Measurements from ENCODE around the gene CHRNA4. TPM values are rescaled to one million over a fixed set of nuclear protein-coding genes. Genes with fewer than 3 reads are reported as not detected.
A peak's percentile ranks its signal among the peaks of the same experiment; 100 is the strongest.
"Not testable (repeated sequence)": the region's sequence is repeated elsewhere in the genome, so short reads cannot be mapped to it uniquely, and the experiment has no call there.

The CHRNA4 gene
- total RNA-seq, 2 donors from 2014 or later = not detected

DNA sequence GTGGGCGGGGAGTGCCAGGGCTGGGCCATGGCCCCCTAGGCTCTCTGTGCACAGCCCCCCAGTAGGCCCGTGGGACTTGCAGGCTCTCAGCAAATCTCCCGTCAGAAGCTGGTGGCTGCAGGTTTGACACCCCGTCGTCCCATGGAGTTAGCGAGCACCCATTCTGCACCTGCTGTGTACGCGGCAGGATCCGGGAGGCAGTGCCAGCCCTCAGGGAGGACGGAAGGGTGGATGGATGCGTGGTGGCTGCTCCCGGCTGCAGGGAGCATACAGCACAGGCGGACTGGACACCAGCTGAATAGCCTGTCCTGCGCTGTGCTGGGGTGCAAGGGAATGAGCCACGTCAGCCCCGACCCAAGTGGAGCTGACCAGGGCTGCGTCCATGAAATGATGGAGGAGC is 32.4 kb upstream of the CHRNA4 start:
- Mint-ChIP-seq H3K27ac (no peak overlapping the region), H3K36me3 (ENCODE audit: low read depth) (no peaks in the 10 kb centered on the region), H3K4me1 (peaks cover 2% of the 10 kb centered on the region), H3K27me3 (peaks cover 16% of the 10 kb centered on the region), H3K4me3 (no peak overlapping the region)
- DNase-seq (no peak), ATAC-seq (no peak)
- no peaks in the 10 kb centered on the region for H3K9me3 ChIP-seq (ENCODE audit: control insufficient read depth, low read length, poor library complexity, severe bottlenecking)

DNA sequence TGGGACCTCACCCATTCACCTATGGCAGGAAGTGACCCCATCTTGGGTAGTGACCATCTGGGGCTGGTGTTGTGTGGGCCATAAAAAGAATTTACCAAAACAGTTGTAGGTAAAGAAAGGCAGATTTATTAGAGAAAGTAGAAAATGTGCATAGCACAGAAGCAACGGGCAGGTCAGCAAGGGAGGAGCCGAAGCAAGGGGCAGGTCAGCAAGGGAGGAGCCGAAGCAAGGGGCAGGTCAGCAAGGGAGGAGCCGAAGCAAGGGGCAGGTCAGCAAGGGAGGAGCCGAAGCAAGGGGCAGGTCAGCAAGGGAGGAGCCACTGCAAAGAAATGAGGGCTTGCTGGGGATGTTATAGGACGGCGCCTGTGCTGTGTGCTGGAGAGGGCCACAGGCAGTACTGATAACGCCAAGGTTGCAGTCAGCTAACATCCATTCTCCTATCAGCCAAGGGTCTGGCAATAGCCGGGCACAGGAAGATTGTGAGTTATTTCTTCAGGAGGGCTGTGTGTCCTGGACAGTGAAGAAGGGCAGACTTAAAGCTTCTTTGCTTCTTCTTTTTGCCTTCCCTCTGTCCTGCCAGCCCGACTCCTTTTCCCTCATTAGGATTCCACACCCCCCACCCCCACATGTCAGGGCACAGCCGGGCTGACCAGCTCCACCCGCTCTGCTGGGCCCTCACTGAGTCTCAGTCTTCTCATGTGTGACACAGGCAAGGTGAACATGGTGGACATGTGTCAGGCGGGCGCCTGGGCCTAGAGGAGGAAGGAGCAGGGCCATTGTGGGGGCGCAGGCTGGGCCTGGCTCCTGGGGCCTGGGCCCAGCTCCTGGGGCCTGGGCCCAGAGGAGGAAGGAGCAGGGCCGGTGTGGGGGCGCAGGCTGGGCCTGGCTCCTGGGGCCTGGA is 31.6 kb upstream of the CHRNA4 start:
- H3K9me3 ChIP-seq (ENCODE audit: control insufficient read depth, low read length, poor library complexity, severe bottlenecking) = no peaks in the 10 kb centered on the region
- peaks cover 13% of the 10 kb centered on the region for H3K27me3 Mint-ChIP-seq
- no peaks in the 10 kb centered on the region for H3K36me3 Mint-ChIP-seq (ENCODE audit: low read depth)
- ATAC-seq (no peak), DNase-seq (no peak)
- H3K4me3 Mint-ChIP-seq = no peak overlapping the region
- H3K27ac Mint-ChIP-seq = no peak overlapping the region
- H3K4me1 Mint-ChIP-seq = peaks cover 2% of the 10 kb centered on the region

DNA sequence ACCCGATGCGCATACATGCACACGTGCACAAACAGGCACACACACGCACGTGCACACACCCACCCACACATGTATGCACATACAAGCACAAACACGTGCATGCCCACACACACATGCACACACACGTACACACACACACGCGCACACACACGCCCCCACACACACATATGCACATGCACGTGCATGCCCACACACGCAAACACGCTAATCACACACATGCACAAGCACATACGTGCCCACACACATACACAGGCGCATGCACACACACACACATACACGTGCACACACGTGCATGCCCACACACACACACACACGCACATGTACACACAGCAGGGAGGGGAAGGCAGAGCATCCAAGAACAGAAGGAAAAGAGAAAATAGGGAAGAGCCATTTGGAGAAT is 26.8 kb upstream of the CHRNA4 start:
- DNase-seq (no peak), ATAC-seq (no peak)
- Mint-ChIP-seq H3K36me3 (ENCODE audit: low read depth) (no peaks in the 10 kb centered on the region), H3K27ac (no peak overlapping the region), H3K4me3 (no peak overlapping the region), H3K4me1 (no peaks in the 10 kb centered on the region), H3K27me3 (peaks cover 4% of the 10 kb centered on the region)
- H3K9me3 ChIP-seq (ENCODE audit: control insufficient read depth, low read length, poor library complexity, severe bottlenecking) = no peaks in the 10 kb centered on the region

DNA sequence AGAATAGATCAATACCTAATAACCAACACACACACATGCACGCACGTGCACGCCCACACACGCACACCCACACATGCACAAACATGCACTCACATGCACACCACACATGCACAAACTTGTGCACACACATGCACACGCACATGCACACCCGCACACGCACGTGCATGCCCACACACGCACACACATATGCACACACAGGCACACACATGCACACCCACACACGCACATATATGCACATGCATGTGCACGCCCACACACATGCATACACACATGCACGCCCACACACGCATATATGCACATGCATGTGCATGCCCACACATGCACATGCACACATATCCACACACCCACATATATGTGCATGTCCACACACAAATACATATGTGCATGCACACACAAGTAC is 26.2 kb upstream of the CHRNA4 start:
- ATAC-seq (no peak), DNase-seq (no peak)
- no peak overlapping the region for H3K4me3 Mint-ChIP-seq
- no peak overlapping the region for H3K27ac Mint-ChIP-seq
- no peaks in the 10 kb centered on the region for H3K9me3 ChIP-seq (ENCODE audit: control insufficient read depth, low read length, poor library complexity, severe bottlenecking)
- peaks cover 4% of the 10 kb centered on the region for H3K27me3 Mint-ChIP-seq
- no peaks in the 10 kb centered on the region for H3K36me3 Mint-ChIP-seq (ENCODE audit: low read depth)
- H3K4me1 Mint-ChIP-seq = no peaks in the 10 kb centered on the region

DNA sequence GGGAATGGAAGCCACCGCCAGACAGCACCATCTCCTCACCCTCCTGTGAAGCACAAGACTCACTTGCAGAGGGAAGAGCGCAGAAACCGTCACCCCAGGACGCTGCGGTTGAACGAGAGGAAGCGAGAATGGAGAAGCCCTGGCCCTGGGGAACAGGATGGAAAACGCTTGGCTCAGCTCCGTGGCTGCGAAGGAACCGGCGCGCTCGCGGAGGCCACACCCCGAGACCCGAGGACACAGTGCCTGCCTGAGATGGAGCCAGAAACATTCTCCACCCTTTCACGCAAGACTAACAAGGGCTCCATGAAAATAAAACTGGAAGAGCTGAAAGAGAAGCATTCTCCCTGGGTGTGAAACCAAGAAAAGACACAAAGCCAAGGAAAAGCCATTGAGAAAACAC is 25.3 kb upstream of the CHRNA4 start:
- no peaks in the 10 kb centered on the region for H3K4me1 Mint-ChIP-seq
- H3K27me3 Mint-ChIP-seq = no peaks in the 10 kb centered on the region
- H3K27ac Mint-ChIP-seq = no peak overlapping the region
- DNase-seq (no peak), ATAC-seq (no peak)
- no peaks in the 10 kb centered on the region for H3K9me3 ChIP-seq (ENCODE audit: control insufficient read depth, low read length, poor library complexity, severe bottlenecking)
- H3K4me3 Mint-ChIP-seq = no peak overlapping the region
- H3K36me3 Mint-ChIP-seq (ENCODE audit: low read depth) = no peaks in the 10 kb centered on the region

DNA sequence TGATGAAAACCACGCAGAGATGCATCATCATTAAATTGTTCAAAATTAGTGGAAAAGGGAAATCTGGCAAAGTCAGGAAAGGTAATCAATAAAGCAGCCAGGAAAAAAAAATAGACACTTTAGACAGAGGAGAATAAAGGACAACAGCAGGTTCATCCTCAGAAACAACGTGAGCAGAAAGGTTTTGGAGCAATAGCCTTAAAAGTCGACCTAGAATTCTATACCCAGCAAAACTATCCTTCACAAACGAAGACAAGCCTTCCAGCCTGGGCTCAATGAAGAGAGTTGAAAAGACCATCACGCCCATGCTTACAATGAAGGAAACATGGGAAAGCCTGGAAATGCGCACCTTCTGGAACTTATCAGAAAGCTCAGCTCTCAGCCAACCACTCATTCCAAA is 24.7 kb upstream of the CHRNA4 start:
- no peak overlapping the region for H3K27ac Mint-ChIP-seq
- DNase-seq (no peak), ATAC-seq (no peak)
- no peaks in the 10 kb centered on the region for H3K9me3 ChIP-seq (ENCODE audit: control insufficient read depth, low read length, poor library complexity, severe bottlenecking)
- H3K27me3 Mint-ChIP-seq = no peaks in the 10 kb centered on the region
- no peaks in the 10 kb centered on the region for H3K4me1 Mint-ChIP-seq
- H3K36me3 Mint-ChIP-seq (ENCODE audit: low read depth) = no peaks in the 10 kb centered on the region
- H3K4me3 Mint-ChIP-seq = no peak overlapping the region

DNA sequence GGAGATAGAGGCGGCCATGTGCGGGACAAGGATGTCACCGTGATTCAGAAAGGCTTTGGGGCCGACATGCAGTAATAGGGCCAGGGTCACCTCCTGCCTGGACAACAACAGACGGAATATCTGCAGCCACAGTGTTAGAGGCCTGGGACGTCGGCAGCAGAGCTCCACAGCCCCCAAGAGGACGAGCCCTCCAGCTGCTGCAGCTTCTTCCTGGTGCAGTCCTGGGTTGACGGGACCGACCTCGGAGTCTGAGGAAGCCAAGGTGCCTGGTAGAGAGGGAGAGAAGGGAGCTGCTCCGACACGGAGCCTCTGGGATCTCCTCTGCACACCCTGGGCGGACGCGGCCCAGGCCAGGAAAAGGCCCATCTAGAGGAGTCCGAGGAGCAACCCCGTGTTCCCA is 23.2 kb upstream of the CHRNA4 start:
- Mint-ChIP-seq H3K4me3 (no peak overlapping the region), H3K36me3 (ENCODE audit: low read depth) (no peaks in the 10 kb centered on the region), H3K27ac (no peak overlapping the region), H3K4me1 (no peaks in the 10 kb centered on the region), H3K27me3 (peaks cover 2% of the 10 kb centered on the region)
- ATAC-seq (no peak), DNase-seq (no peak)
- H3K9me3 ChIP-seq (ENCODE audit: control insufficient read depth, low read length, poor library complexity, severe bottlenecking) = no peaks in the 10 kb centered on the region

DNA sequence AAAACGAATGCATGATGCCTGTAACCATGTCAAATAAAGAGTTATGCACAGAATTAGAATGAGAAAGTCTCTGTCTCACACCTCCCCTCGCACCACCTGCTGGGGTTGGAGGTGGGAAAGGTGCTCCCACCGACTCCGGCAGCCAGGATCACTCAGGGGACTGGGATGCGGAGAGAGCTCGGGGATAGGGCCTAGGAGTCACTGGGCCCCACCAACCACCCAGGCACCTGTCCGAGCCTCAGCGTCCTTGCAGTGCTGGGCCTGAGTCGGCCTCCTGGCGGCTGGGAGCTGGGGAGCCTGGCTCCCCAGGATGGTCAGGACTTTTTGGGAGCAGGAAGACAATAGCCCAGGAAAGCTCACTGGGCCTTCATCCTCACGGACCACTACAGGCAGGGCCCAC is 22.4 kb upstream of the CHRNA4 start:
- no peaks in the 10 kb centered on the region for H3K36me3 Mint-ChIP-seq (ENCODE audit: low read depth)
- H3K4me3 Mint-ChIP-seq = no peak overlapping the region
- H3K27me3 Mint-ChIP-seq = peaks cover 10% of the 10 kb centered on the region
- no peak overlapping the region for H3K27ac Mint-ChIP-seq
- DNase-seq (no peak), ATAC-seq (no peak)
- no peaks in the 10 kb centered on the region for H3K9me3 ChIP-seq (ENCODE audit: control insufficient read depth, low read length, poor library complexity, severe bottlenecking)
- H3K4me1 Mint-ChIP-seq = no peaks in the 10 kb centered on the region

DNA sequence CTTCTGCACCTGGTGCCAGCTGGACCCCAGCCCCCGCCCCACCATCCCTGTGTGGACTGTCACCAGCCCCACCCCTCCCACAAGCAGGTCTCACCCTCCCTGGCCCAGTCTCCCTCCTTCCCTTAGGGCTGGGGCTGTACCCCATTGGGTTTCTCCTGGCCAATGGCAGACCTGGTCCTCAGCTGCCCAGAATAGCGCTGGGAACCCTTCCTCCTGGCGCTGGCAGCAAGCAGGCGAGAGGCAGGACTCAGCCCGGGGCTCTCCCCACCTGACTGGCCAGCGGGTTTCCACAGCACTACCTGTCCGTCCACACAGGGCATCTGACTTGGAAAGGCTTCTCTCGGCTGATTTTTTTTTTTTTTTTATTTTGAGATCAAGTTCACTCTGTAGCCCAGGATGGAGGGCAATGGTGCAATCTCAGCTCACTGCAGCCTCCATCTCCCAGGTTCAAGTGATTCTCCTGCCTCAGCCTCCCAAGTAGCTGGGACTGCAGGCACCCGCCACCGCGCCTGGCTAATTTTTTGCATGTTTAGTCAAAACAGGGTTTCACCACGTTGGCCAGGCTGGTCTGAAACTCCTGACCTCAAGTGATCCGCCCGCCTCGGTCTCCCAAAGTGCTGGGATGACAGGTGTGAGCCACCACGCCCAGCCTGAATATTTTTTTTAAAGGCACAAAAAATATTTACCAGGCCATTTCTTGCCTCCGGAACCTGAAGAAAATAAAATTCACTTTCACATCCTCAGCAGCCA is 21.6 kb upstream of the CHRNA4 start:
- H3K36me3 Mint-ChIP-seq (ENCODE audit: low read depth) = no peaks in the 10 kb centered on the region
- no peak overlapping the region for H3K27ac Mint-ChIP-seq
- no peak for ATAC-seq

DNA sequence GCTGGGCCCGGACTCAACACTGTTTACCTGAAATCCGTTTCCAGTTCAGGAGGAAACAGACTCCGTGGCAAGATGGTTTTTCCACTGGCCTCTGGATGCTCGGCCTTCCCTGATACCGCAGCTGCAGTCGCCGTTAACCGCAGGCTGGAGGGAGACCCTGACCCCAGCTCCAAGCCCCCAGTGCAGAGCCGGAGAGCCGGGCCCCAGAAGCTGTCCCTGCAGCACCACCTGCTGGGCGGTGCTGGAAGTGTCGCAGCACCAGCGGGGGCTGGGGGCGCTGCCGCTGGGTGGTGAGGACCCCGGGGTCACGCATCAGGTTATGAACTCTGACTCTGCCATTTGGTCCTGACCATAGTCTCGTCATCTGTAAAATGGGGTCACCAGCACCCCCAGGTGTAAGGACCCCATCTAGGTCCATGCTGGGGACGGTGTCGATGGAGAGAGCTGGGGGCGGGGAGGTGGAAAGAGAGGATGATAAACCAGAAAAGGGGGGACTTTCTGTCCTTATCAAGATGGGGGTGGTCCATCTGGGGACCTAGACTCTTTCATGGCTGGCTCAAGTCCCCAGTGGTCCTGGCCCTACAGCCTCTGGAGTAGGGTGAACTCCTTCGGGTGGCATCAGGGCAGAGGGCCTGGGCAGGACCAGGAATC is 20.8 kb upstream of the CHRNA4 start:
- Mint-ChIP-seq H3K27me3 (peaks cover 24% of the 10 kb centered on the region), H3K27ac (no peak overlapping the region), H3K36me3 (ENCODE audit: low read depth) (no peaks in the 10 kb centered on the region), H3K4me1 (no peaks in the 10 kb centered on the region), H3K4me3 (no peak overlapping the region)
- ATAC-seq (no peak), DNase-seq (peak in 2 of 3 donors; percentile 34 to 39)
- H3K9me3 ChIP-seq (ENCODE audit: control insufficient read depth, low read length, poor library complexity, severe bottlenecking) = no peaks in the 10 kb centered on the region

More for the DNA sequence above, 21.6 kb upstream of the CHRNA4 start:
- Mint-ChIP-seq H3K27me3 (peaks cover 17% of the 10 kb centered on the region), H3K4me3 (no peak overlapping the region), H3K4me1 (no peaks in the 10 kb centered on the region)
- H3K9me3 ChIP-seq (ENCODE audit: control insufficient read depth, low read length, poor library complexity, severe bottlenecking) = no peaks in the 10 kb centered on the region
- no peak for DNase-seq

DNA sequence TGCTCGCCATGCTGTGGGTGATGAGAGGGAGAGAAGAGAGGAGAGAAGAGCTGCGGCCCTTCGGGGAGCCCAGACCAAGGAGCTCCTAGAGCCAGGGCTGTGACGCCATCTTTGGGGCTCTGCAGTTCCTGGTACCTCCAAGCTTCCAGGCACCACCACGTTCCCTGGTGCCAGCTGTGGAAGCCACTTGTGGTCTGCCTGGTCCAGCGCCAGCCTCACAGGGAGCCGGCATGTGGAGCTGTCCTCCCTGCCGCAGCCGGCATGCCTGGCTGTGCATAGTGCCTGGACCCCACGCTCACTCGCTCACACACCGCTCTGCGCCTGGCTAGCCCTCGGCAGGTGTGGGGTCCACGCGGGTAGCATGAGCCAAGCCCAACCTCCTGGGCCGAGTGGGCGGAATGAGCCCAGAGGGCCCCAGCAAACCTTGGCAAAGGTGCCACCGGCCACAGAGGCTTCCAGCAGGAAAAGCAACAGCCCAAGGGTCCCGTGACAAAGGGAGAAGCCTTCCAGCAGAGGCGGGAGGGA is 19.3 kb upstream of the CHRNA4 start:
- Mint-ChIP-seq H3K4me3 (no peak overlapping the region), H3K27ac (no peak overlapping the region), H3K4me1 (no peaks in the 10 kb centered on the region), H3K36me3 (ENCODE audit: low read depth) (peaks cover 2% of the 10 kb centered on the region), H3K27me3 (peaks cover 32% of the 10 kb centered on the region)
- no peak for ATAC-seq
- no peaks in the 10 kb centered on the region for H3K9me3 ChIP-seq (ENCODE audit: control insufficient read depth, low read length, poor library complexity, severe bottlenecking)
- DNase-seq = no peak

DNA sequence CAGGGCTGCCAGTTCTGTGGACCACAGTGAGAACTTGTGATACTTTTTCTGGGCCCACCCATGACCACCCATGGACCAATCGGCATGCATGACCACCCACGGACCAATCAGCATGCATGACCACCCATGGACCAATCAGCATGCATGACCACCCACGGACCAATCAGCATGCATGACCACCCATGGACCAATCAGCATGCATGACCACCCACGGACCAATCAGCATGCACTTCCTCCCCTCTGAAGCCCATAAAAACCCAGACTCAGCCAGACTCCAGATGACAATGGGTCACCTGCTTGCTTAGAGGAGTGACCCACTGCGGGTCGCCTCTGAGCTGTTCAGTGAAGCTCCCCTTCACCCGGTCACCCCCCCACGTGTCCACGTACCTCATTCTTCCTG is 18.7 kb upstream of the CHRNA4 start:
- DNase-seq; H3K27ac Mint-ChIP-seq; H3K4me1 Mint-ChIP-seq; H3K36me3 Mint-ChIP-seq (ENCODE audit: low read depth); ATAC-seq; H3K9me3 ChIP-seq (ENCODE audit: control insufficient read depth, low read length, poor library complexity, severe bottlenecking); H3K4me3 Mint-ChIP-seq: not testable (repeated sequence)
- peaks cover 35% of the 10 kb centered on the region for H3K27me3 Mint-ChIP-seq

DNA sequence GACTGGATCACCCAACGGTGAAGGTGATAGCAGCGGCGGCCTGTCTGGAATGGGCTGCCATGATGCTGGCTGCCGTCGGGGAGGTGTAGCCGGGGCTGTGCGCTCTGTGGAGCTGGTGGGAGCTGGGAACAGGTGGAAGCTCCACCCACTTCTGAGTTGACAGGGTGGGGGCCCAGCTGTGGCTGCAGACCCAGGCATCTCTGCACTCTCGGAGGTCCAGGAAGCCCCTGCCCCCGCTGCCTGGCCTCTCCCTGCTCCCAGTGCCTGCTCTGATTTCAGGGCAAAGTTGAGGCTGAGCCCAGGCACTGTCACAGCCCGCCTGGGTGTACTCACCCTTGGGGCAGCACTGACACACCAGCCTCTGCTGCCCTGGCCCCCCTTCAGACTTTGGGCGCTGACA is 18.1 kb upstream of the CHRNA4 start:
- DNase-seq (no peak), ATAC-seq (no peak)
- H3K27ac Mint-ChIP-seq = no peak overlapping the region
- H3K4me1 Mint-ChIP-seq = no peaks in the 10 kb centered on the region
- H3K4me3 Mint-ChIP-seq = no peak overlapping the region
- peaks cover 35% of the 10 kb centered on the region for H3K27me3 Mint-ChIP-seq
- no peaks in the 10 kb centered on the region for H3K9me3 ChIP-seq (ENCODE audit: control insufficient read depth, low read length, poor library complexity, severe bottlenecking)
- peaks cover 2% of the 10 kb centered on the region for H3K36me3 Mint-ChIP-seq (ENCODE audit: low read depth)
